ENCODE measurements around the gene F2RL2.
A peak's percentile ranks its signal among the peaks of the same experiment; 100 is the strongest.

The F2RL2 gene

DNA sequence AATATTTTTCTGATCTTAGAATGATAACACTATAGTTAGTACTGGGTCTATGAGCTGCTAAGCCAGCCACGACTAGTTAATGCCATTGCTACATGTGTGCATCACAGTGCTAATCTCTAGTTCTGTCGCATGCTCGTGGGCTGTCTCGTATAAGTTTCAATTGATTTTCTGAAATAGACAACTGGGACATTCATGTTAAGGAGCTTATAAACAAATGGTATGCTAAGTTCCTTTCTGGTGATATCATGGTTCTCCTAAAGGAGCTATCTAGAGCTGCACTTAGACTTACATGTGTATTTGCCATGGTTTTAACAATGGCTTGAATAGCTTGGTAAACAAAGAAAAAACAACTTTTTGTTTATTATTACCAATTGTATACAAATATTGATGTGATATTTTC, 46.2 kb downstream of the F2RL2 start:
- Histone ChIP-seq H2AFZ (ENCODE audit: low read length) (no peak overlapping the region), H3K79me2 (ENCODE audit: low read length) (0 out of 2 replicates have a peak, but pooled peaks cover under 1% of the 10 kb centered on the region), H3K4me3 (ENCODE audit: low read length) (no peak overlapping the region), H3K27me3 (replicated peaks; ENCODE audit: insufficient read depth, low read length) (no peaks in the 10 kb centered on the region), H4K20me1 (ENCODE audit: insufficient read depth, low read length) (no peaks in the 10 kb centered on the region), H3K4me2 (ENCODE audit: low read depth, low read length) (no peak overlapping the region), H3K9me2 (replicated peaks; ENCODE audit: insufficient read depth, low read length) (no peaks in the 10 kb centered on the region), H3K9ac (ENCODE audit: low read length) (no peak overlapping the region), H3K27ac (ENCODE audit: low read length) (no peak overlapping the region), H3K36me3 (replicated peaks; ENCODE audit: insufficient read depth, low read length) (no peaks in the 10 kb centered on the region; the same call in 1 of the 2 replicates), H3K9me3 (replicated peaks; ENCODE audit: insufficient read depth, low read length) (no peaks in the 10 kb centered on the region), H3F3A (ENCODE audit: insufficient read depth, low read length) (no peaks in the 10 kb centered on the region; the same call in 1 of the 2 replicates), H3K4me1 (ENCODE audit: low read length) (peaks cover 14% of the 10 kb centered on the region)
- TF ChIP-seq, protein P1, sequence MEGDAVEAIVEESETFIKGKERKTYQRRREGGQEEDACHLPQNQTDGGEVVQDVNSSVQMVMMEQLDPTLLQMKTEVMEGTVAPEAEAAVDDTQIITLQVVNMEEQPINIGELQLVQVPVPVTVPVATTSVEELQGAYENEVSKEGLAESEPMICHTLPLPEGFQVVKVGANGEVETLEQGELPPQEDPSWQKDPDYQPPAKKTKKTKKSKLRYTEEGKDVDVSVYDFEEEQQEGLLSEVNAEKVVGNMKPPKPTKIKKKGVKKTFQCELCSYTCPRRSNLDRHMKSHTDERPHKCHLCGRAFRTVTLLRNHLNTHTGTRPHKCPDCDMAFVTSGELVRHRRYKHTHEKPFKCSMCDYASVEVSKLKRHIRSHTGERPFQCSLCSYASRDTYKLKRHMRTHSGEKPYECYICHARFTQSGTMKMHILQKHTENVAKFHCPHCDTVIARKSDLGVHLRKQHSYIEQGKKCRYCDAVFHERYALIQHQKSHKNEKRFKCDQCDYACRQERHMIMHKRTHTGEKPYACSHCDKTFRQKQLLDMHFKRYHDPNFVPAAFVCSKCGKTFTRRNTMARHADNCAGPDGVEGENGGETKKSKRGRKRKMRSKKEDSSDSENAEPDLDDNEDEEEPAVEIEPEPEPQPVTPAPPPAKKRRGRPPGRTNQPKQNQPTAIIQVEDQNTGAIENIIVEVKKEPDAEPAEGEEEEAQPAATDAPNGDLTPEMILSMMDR (IDR thresholded peaks at IDR 0.05; ENCODE audit: low read length): no peak
- TF ChIP-seq EZH2phosphoT487 (IDR thresholded peaks at IDR 0.05; ENCODE audit: low read length): no peak
- no peak for TF ChIP-seq EZH2 (optimal IDR thresholded peaks at IDR 0.05; ENCODE audit: low read depth, low read length)
- DNase-seq: no peak

DNA sequence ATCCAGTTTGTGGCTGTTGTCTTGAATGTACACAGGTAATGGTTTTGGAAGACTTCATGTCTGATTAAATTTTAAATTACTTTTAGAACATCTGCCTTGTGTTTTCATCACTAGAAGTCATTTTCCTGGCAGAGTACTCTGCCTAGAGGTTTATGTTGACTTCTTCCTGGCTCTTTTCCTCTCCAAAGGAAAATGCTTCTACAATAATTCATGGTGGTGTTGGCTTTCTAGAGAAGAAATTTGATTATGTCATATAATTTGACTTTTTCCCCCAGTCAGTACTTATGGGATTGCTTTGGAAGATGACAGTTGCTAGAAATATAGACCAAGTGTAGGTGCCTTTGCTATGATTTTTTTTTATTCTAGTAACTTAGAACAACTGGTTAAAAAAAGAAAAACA, 46.8 kb downstream of the F2RL2 start:
- no peak overlapping the region for H3K27ac ChIP-seq (ENCODE audit: low read length)

DNA sequence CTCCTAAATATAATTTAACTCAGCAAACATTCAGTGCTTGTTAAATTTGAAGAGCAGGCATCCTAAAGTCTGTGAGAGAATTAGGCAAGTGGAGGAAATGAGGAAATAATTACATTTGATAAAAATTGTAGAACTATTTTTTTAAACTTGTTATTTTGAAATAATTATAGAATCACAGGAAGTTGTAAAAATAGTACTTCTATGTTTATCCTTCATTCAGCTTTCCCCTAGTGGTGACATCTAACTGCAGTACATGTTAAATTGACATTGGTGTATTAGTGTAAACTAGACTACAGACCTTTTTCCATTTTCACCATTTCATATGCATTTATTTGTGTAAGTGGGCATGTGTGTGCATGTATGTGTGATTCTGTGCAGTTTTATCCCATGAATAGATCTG, 51.6 kb downstream of the F2RL2 start:
- peaks cover 22% of the 10 kb centered on the region for H3K79me2 ChIP-seq (ENCODE audit: low read length)
- H3K36me3 ChIP-seq (replicated peaks; ENCODE audit: insufficient read depth, low read length): no peaks in the 10 kb centered on the region; the same call in 1 of the 2 replicates
- peaks cover 8% of the 10 kb centered on the region; the same call in 1 of the 2 replicates for H3F3A ChIP-seq (ENCODE audit: insufficient read depth, low read length)
- no peaks in the 10 kb centered on the region for H4K20me1 ChIP-seq (ENCODE audit: insufficient read depth, low read length)
- H3K27ac ChIP-seq (ENCODE audit: low read length): no peak overlapping the region
- no peaks in the 10 kb centered on the region for H3K9me2 ChIP-seq (replicated peaks; ENCODE audit: insufficient read depth, low read length)
- no peak for DNase-seq
- TF ChIP-seq EZH2phosphoT487 (IDR thresholded peaks at IDR 0.05; ENCODE audit: low read length): no peak
- TF ChIP-seq, protein P1 (IDR thresholded peaks at IDR 0.05; ENCODE audit: low read length): peak; percentile 40
- no peak overlapping the region for H3K9ac ChIP-seq (ENCODE audit: low read length)
- H3K9me3 ChIP-seq (replicated peaks; ENCODE audit: insufficient read depth, low read length): no peaks in the 10 kb centered on the region
- peaks cover 36% of the 10 kb centered on the region for H3K4me1 ChIP-seq (ENCODE audit: low read length)
- no peaks in the 10 kb centered on the region for H3K27me3 ChIP-seq (replicated peaks; ENCODE audit: insufficient read depth, low read length)
- no peak overlapping the region for H2AFZ ChIP-seq (ENCODE audit: low read length)
- H3K4me3 ChIP-seq (ENCODE audit: low read length): no peak overlapping the region
- peak overlapping the region; percentile 35; the same call in 1 of the 2 replicates for H3K4me2 ChIP-seq (ENCODE audit: low read depth, low read length)

More for the DNA sequence above, 46.8 kb downstream of the F2RL2 start:
- H3K79me2 ChIP-seq (ENCODE audit: low read length): 0 out of 2 replicates have a peak, but pooled peaks cover 5% of the 10 kb centered on the region
- no peaks in the 10 kb centered on the region for H3K27me3 ChIP-seq (replicated peaks; ENCODE audit: insufficient read depth, low read length)
- TF ChIP-seq EZH2 (optimal IDR thresholded peaks at IDR 0.05; ENCODE audit: low read depth, low read length): no peak
- no peak for TF ChIP-seq EZH2phosphoT487 (IDR thresholded peaks at IDR 0.05; ENCODE audit: low read length)
- TF ChIP-seq, protein P1 (IDR thresholded peaks at IDR 0.05; ENCODE audit: low read length): no peak
- no peak overlapping the region for H2AFZ ChIP-seq (ENCODE audit: low read length)
- DNase-seq: no peak
- no peaks in the 10 kb centered on the region; the same call in 1 of the 2 replicates for H3K36me3 ChIP-seq (replicated peaks; ENCODE audit: insufficient read depth, low read length)
- no peak overlapping the region for H3K4me3 ChIP-seq (ENCODE audit: low read length)
- no peaks in the 10 kb centered on the region for H3K9me2 ChIP-seq (replicated peaks; ENCODE audit: insufficient read depth, low read length)
- H3K9ac ChIP-seq (ENCODE audit: low read length): no peak overlapping the region
- H3F3A ChIP-seq (ENCODE audit: insufficient read depth, low read length): no peaks in the 10 kb centered on the region; the same call in 1 of the 2 replicates
- H3K4me2 ChIP-seq (ENCODE audit: low read depth, low read length): no peak overlapping the region
- H3K4me1 ChIP-seq (ENCODE audit: low read length): peaks cover 14% of the 10 kb centered on the region
- H3K9me3 ChIP-seq (replicated peaks; ENCODE audit: insufficient read depth, low read length): no peaks in the 10 kb centered on the region
- no peaks in the 10 kb centered on the region for H4K20me1 ChIP-seq (ENCODE audit: insufficient read depth, low read length)

Measured in MM.1S (cell line).